D341Med (cell line): Measurements from ENCODE around the gene PRR5L.

Experiments
- DNase-seq: peaks from one replicate; pipeline ENCODE4 v3.0.0; 2012; ENCODE audit warnings: low spot score

Gene PRR5L

GRCh38 chr11:36358436-36358835, 62.3 kb downstream of the PRR5L start:
- DNase-seq: no peak

DNA sequence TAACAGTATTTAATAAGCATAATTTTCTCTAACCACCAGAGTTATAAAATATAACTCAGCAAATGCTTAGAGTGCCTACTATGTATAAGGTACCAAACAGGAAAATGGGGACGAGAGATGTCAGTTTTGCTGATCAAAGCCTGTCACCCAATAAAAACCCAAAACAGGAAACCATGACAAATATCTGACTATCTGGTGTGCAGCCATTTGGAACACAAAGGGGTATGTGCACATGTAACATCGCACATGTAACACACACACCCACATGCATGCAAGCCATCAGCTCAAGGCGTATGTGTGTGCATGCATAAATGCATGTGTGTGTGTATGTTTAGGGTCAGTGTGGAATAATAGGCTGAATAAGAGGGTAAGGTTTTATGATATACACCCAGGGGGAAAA, 64.2 kb downstream of the PRR5L start:
- DNase-seq: no peak

- no peak for DNase-seq
These were observed 64.8 kb downstream of the PRR5L start for GRCh38 chr11:36360826-36361415.

GRCh38 chr11:36361472-36361871, 65.4 kb downstream of the PRR5L start:
- no peak for DNase-seq

DNA sequence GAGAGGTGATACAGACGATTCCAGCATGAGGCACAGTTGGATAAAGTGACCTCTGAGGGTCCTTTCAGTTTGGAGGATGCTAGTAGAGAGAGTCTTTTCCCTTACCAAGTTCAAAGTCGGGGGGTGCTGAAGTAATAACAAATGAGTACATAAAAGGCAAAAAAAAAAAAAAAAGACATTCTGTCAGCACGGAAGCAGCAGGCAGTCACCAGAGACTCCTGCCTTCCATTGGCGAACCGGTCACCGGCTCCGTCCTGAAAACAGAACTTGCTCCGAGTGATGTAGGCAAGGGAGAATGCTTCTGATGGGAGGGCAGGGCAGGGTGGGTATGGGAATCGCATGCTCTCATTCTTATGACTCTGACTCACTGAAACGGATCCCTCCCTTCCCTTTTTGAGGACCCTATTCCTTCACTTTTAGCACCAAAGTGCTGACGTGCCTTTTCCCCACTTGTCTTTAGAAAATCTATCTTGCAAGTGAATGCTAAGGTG, 65.9 kb downstream of the PRR5L start:
- no peak for DNase-seq

DNA sequence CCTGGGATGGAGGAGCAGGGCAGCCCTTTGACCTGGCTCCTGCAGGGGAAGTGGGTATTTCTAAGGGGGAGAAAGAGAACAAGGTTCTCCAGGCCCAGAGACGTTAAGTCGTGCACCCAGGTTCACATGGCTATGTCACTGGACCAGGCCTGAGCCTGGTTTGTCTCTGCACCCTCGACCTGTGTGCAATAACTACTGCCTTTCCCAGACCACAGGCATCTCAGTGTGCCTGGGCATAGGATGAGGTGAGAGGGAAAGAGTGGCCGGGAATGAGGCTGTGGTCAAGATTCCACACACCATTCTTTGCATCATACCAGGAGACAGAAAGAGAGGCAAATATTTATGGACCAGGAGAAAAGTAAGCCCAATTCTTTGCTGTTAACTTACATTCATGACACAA, 66.8 kb downstream of the PRR5L start:
- no peak for DNase-seq

DNA sequence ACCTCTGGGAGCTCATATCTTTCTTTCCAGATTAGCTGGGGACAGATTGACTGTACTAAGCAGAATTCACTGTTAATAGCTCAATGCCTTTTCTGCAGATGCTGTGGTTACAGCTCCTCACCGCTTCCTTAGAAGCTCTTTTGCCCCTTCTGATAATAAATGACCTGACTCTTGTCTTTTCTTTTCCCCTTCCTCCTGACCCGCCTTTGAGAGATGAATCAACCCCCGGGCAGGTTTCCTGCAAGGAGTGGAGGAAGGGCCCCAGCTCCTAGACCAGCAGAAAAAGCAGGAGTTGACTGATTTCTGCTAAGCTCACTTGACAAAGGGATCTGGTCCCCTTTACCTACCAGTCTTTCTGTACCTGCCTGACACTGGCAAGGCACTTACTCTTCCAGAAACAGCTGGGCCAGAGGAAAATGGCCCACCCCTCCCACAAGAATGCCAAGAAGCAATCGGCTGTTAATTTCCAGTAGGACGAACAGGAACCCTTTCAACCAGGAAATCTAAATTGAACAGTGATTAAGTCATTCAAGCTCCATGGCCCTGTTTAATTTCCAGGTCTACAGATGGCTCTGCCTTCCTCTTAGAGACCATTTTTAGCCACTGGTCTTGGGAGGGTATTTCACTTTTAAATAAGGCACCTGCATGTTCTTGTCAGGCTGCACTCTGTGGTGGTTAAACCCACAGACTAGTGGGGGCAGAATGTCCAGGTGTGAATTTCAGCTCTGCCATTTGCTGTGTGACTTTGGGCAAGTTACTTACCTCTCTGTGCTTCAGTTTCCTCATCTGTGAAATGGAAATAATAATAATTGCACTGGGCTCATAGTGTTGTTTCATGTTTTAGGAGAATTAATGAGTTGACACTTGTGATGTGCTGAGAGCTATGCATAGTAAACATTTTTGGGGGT, 67.5 kb downstream of the PRR5L start:
- DNase-seq: no peak

GRCh38 chr11:36364551-36365325, 68.7 kb downstream of the PRR5L start:
- DNase-seq: no peak

DNA sequence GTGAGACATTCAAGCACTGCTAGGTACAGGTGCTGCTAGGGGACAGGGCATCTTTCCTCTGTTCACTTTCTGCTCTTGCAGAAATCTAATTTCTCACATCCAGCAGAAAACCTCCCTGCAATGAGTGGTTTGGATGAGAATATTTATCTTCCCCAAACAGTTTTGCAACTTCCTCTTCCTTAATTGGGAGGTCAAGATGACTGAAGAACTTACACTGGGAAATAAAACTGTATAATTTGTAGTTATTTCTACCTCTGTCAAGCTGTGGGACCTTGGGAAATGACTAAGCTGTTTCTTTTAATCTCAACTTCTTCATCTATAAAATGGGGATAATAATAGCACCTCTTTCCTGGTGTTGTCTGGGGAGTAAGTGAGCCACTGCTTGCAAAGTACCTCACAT, 69.8 kb downstream of the PRR5L start:
- DNase-seq: no peak

DNA sequence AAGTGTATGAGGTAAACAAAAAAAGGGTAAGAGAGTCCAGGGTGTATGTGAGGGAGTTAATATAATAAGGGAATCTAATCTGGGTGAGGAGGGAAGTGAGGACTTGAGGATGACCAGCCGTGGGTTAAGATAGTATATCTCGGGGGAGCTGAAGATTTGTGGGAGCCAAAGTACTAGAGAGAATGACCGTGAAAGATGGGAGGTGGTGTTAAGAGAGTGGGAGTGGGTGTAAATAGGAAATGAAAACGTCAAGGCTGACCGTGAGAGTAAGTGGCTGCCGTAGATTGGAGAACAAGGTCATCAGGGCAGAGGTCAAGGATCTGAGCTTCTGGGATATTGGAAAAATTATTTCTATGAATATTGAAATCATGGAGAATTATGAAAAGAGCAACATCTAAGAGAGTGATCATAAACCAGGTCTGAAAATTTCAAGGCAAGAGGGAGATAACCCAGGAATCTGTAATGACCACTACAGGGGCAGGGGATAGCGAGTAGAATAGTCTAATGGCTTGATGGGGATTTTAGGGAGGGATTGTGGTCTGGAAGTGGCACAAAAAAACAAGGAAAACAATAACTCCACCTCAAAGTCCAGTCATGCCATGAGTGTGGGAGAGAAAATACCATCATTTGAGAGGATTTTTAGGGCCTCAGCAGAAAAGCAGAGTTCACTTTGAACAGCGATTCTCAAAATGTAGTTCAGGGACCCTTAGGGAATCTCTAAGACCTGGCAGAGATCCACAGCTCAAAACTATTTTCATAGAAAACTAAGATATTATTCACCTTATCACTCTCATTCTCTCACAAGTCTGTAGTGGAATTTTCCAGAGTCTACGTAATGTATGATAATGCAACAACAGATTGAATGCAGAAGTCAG, 72.0 kb downstream of the PRR5L start:
- DNase-seq: no peak

GRCh38 chr11:36371181-36371580, 75.1 kb downstream of the PRR5L start:
- no peak for DNase-seq

GRCh38 chr11:36371590-36371989, 75.5 kb downstream of the PRR5L start:
- no peak for DNase-seq

DNA sequence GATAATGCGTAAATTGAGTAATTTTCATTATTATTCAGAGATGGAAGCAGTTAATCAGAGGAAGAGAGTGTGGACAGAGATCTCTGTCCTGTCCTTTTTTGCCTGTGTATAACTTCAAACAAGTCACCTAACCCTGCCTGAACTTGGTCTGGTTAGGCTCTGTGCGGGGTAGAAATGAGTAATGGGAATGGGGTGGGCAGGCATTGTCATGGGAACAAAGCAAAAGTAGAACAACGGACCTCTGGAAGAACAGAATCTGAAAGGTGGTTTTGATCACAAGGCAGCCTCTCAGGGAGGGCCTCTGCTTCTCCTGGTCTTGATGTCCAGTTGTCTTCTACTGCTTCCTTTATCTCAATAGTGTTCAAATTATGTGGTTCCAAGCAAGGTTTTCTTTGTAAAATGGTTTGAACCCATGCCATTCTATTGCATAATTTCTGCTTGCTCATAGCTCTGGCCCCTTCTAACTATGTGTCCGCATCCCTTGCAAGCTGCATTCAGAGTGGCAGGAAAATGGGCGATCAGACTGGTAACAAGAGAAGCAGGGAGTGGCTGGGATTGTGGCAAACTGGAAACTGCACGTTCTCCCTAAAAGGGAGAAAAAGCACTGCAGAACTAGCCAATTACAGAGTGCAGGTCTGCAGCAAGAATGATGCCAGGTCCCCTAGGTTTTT, 76.1 kb downstream of the PRR5L start:
- no peak for DNase-seq

DNA sequence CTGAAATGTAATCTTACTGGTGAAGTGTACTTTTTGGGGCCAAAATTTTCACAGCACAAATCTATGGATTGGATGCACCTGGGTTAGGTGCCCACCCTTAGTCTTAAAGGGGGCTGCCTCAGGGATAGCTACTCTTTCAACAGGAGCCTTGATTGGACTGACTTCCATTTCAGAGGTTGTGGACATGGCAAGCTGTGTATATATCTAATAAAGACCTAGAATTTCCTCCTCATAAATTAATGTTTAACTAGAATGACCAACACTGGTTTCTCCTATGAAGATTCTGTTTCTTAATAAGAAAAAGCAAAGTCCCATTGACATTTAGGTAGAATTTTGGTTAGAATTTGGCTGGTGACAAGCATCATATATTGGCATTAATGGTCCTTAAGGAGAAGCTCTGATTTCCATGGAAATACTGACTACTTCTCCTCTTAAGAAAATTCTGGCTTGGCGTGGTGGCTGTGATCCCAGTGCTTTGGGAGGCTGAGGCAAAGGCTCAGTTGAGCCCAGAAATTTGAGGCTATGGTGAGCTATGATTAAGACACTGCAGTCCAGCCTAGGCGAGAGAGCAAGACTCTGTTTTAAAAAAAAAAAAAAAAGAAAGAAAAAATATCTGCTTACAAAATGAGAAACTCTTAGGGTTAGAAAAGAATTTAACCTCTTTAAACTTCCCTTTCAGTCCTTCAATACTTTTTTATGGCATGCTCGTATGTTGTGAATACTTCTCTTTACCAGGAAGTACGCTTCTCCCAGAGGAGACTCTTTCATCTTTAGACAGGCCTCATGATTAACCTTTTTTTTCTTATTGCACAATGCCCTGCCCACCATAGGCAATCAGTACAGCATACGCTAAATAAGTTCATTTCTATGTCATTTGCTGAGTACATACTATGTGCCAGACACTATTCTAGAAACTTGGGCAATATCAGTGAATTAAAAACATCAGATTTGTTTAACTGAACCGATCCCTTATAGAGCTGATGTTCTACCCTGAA, 77.2 kb downstream of the PRR5L start:
- DNase-seq: no peak

GRCh38 chr11:36374726-36375125, 78.6 kb downstream of the PRR5L start:
- DNase-seq: no peak

GRCh38 chr11:36375353-36376008, 79.4 kb downstream of the PRR5L start:
- no peak for DNase-seq

DNA sequence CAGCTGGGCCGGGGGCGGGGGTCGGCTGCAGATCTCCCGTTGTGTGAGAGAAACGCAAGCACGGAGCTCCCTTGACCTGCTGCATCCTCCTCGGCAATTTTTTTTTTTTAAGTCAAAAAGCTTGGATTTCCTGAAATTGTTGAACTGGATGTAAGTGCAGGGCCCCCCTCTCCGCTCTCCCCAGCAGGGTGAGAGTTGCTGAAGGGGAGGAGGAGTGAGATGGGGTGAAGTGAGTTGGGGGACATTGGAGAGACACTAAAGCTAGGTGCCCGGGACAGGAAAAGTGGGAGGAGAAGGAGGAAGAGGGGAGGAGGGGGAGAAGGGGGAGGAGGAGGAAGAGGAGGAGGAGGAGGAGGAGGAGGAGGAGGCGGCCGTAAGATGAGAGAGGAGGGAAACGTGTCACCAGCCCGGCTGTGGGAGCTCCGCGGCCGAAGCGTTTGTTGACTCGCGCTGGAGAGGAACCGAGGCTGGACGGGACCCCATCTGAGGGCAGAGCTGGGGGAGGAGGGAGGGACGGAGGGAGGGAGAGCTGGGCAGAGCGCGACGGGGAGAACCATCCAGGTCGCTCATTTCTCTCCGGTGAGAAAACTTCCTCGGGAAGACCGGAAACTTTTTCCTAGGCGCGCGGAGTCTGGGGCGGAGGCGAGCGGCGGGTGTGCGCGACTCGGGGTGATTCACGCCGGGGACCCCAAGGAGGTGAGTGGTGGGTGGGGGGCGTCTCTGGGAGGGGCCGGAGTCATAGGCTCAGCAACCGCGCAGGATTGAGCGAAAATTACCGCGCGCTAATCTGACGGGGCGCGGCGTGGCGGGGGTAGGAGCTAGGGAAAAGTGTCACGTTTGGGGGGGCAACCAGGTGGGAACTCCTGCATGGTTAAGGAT, 80.2 kb downstream of the PRR5L start:
- no peak for DNase-seq
